ENCODE results near the gene RUFY3. TPM values are rescaled to one million over a fixed set of nuclear protein-coding genes. Genes with fewer than 3 reads are reported as not detected.

The RUFY3 gene
- total and polyA plus RNA-seq, 3 donors from 2014 or later = 84.7 to 247 (median 220) TPM

- 89 to 91% methylated on average over 6 of the region's 6 CpGs for WGBS, 2 donors
- Histone ChIP-seq H3K27ac (no peak overlapping the region), H3K36me3 (ENCODE audit: low read depth, missing control alignments) (no peaks in the 10 kb centered on the region), H3K9me3 (no peaks in the 10 kb centered on the region), H3K27me3 (no peaks in the 10 kb centered on the region), H3K4me1 (no peaks in the 10 kb centered on the region), H3K4me3 (no peak overlapping the region)
- no peak for DNase-seq
- intact Hi-C loops (cut with DNase I; ENCODE audit: low total_unique reads) = no loop called here
- no peak for TF ChIP-seq POLR2A (IDR thresholded peaks at IDR 0.05)
- no peak for TF ChIP-seq CTCF (IDR thresholded peaks at IDR 0.05)
Measured at GRCh38 chr4:70772929-70773555, 51.3 kb downstream of the RUFY3 start.

GRCh38 chr4:70778888-70779422 lies 57.2 kb downstream of the RUFY3 start:
- 41 to 63% methylated on average over 5 of the region's 5 CpGs for WGBS, 2 donors
- intact Hi-C loops (cut with DNase I; ENCODE audit: low total_unique reads) = no loop called here
- H3K27me3 ChIP-seq = no peaks in the 10 kb centered on the region
- no peak overlapping the region for H3K4me3 ChIP-seq
- H3K36me3 ChIP-seq (ENCODE audit: low read depth, missing control alignments) = no peaks in the 10 kb centered on the region
- DNase-seq = no peak
- H3K27ac ChIP-seq = peak overlapping the region; percentile 23 to 67
- peaks cover 4% of the 10 kb centered on the region for H3K4me1 ChIP-seq
- no peaks in the 10 kb centered on the region for H3K9me3 ChIP-seq
- TF ChIP-seq CTCF (IDR thresholded peaks at IDR 0.05) (no peak), POLR2A (IDR thresholded peaks at IDR 0.05) (no peak)

- intact Hi-C loops (cut with DNase I; ENCODE audit: low total_unique reads) = no loop called here
- H3K36me3 ChIP-seq (ENCODE audit: low read depth, missing control alignments) = no peaks in the 10 kb centered on the region
- WGBS, 2 donors = 86 to 91% methylated on average over 4 of the region's 4 CpGs
- H3K9me3 ChIP-seq = no peaks in the 10 kb centered on the region
- H3K27me3 ChIP-seq = no peaks in the 10 kb centered on the region
- H3K4me1 ChIP-seq = peaks cover 4% of the 10 kb centered on the region
- no peak overlapping the region for H3K27ac ChIP-seq
- TF ChIP-seq POLR2A (IDR thresholded peaks at IDR 0.05) = no peak
- DNase-seq = no peak
- no peak overlapping the region for H3K4me3 ChIP-seq
Measured at GRCh38 chr4:70783096-70783495, 61.3 kb downstream of the RUFY3 start.

GRCh38 chr4:70787496-70787895 lies 65.7 kb downstream of the RUFY3 start:
- Histone ChIP-seq H3K9me3 (no peaks in the 10 kb centered on the region), H3K27ac (no peak overlapping the region), H3K4me3 (no peak overlapping the region), H3K36me3 (ENCODE audit: low read depth, missing control alignments) (no peaks in the 10 kb centered on the region), H3K27me3 (no peaks in the 10 kb centered on the region), H3K4me1 (no peaks in the 10 kb centered on the region)
- DNase-seq = no peak
- TF ChIP-seq POLR2A (IDR thresholded peaks at IDR 0.05) = no peak
- TF ChIP-seq CTCF (IDR thresholded peaks at IDR 0.05) = no peak
- intact Hi-C loops (cut with DNase I; ENCODE audit: low total_unique reads) = no loop called here
- WGBS, 2 donors = 96 to 97% methylated on average over 5 of the region's 5 CpGs

- H3K4me1 ChIP-seq = no peaks in the 10 kb centered on the region
- DNase-seq = no peak
- no peaks in the 10 kb centered on the region for H3K9me3 ChIP-seq
- no peaks in the 10 kb centered on the region for H3K27me3 ChIP-seq
- no peak overlapping the region for H3K4me3 ChIP-seq
- no peak overlapping the region for H3K27ac ChIP-seq
- intact Hi-C loops (cut with DNase I; ENCODE audit: low total_unique reads) = no loop called here
- H3K36me3 ChIP-seq (ENCODE audit: low read depth, missing control alignments) = no peaks in the 10 kb centered on the region
- WGBS, 2 donors = 93 to 100% methylated on average over 1 of the region's 1 CpG
- TF ChIP-seq POLR2A (IDR thresholded peaks at IDR 0.05) = no peak
- no peak for TF ChIP-seq CTCF (IDR thresholded peaks at IDR 0.05)
Measured at GRCh38 chr4:70788733-70789132, 67.0 kb downstream of the RUFY3 start.

Data from testis (tissue), 3 donors.